Measurements from ENCODE around the gene RFX7. TPM values are rescaled to one million over a fixed set of nuclear protein-coding genes. Genes with fewer than 3 reads are reported as not detected.
"Not testable (repeated sequence)": the region's sequence is repeated elsewhere in the genome, so short reads cannot be mapped to it uniquely, and the experiment has no call there.

RFX7 gene
- polyA plus RNA-seq (ENCODE audit: insufficient read length in 3 of 3): 10 to 100 TPM; 22.0 to 25.3 (median 24.0) TPM

- peak in 2 of 3 donors; percentile 59 to 65 for DNase-seq (ENCODE audit: low read depth in 3 of 3, low spot score in 2 of 3)
These were observed at the start of gene RFX7 for GRCh38 chr15:56243163-56244037. TSS of gene RFX7 (minus strand) at chr15:56243879. CDS start at chr15:56243285, 594 bp downstream.

- no peak for DNase-seq (ENCODE audit: low read depth in 3 of 3, low spot score in 2 of 3)
These were observed 49.1 kb upstream of the RFX7 start for GRCh38 chr15:56292546-56293316.

GRCh38 chr15:56291741-56292140 is 48.1 kb upstream of the RFX7 start:
- DNase-seq (ENCODE audit: low read depth in 3 of 3, low spot score in 2 of 3): no peak

- DNase-seq (ENCODE audit: low read depth in 3 of 3, low spot score in 2 of 3): no peak
These were observed 42.5 kb upstream of the RFX7 start for GRCh38 chr15:56286213-56286612.

GRCh38 chr15:56281145-56281544 is 37.5 kb upstream of the RFX7 start:
- no peak for DNase-seq (ENCODE audit: low read depth in 3 of 3, low spot score in 2 of 3)

- DNase-seq (ENCODE audit: low read depth in 3 of 3, low spot score in 2 of 3): no peak
These were observed 30.0 kb upstream of the RFX7 start for GRCh38 chr15:56273724-56274123.

GRCh38 chr15:56272454-56272853 is 28.8 kb upstream of the RFX7 start:
- DNase-seq (ENCODE audit: low read depth in 3 of 3, low spot score in 2 of 3): no peak

- not testable (repeated sequence) for DNase-seq (ENCODE audit: low read depth in 3 of 3, low spot score in 2 of 3)
These were observed 22.8 kb upstream of the RFX7 start for GRCh38 chr15:56266465-56266864.

GRCh38 chr15:56261854-56262509 is 18.3 kb upstream of the RFX7 start:
- no peak for DNase-seq (ENCODE audit: low read depth in 3 of 3, low spot score in 2 of 3)

GRCh38 chr15:56257306-56257705 is 13.6 kb upstream of the RFX7 start:
- not testable (repeated sequence) for DNase-seq (ENCODE audit: low read depth in 3 of 3, low spot score in 2 of 3)

- no peak for DNase-seq (ENCODE audit: low read depth in 3 of 3, low spot score in 2 of 3)
These were observed 10.6 kb upstream of the RFX7 start for GRCh38 chr15:56254265-56254664.

GRCh38 chr15:56252386-56252785 is 8.7 kb upstream of the RFX7 start:
- no peak for DNase-seq (ENCODE audit: low read depth in 3 of 3, low spot score in 2 of 3)

- no peak for DNase-seq (ENCODE audit: low read depth in 3 of 3, low spot score in 2 of 3)
These were observed 7.8 kb upstream of the RFX7 start for GRCh38 chr15:56251315-56252095.

GRCh38 chr15:56250626-56251025 is 6.9 kb upstream of the RFX7 start:
- DNase-seq (ENCODE audit: low read depth in 3 of 3, low spot score in 2 of 3): no peak

- no peak for DNase-seq (ENCODE audit: low read depth in 3 of 3, low spot score in 2 of 3)
These were observed 5.4 kb upstream of the RFX7 start for GRCh38 chr15:56249092-56249491.

- DNase-seq (ENCODE audit: low read depth in 3 of 3, low spot score in 2 of 3): no peak
These were observed 4.8 kb upstream of the RFX7 start for GRCh38 chr15:56248311-56248992.

- DNase-seq (ENCODE audit: low read depth in 3 of 3, low spot score in 2 of 3): no peak
These were observed 3.6 kb upstream of the RFX7 start for GRCh38 chr15:56247266-56247665.

GRCh38 chr15:56245871-56246814 is 2.5 kb upstream of the RFX7 start:
- peak in 1 of 3 donors; percentile 63 for DNase-seq (ENCODE audit: low read depth in 3 of 3, low spot score in 2 of 3)

Measured in right renal cortex interstitium (tissue), 3 donors.